Large intestine (tissue), 3 donors: ENCODE data around the gene B4GALT2. TPM values are rescaled to one million over a fixed set of nuclear protein-coding genes. Genes with fewer than 3 reads are reported as not detected.

Experiments
- DNase-seq, 2 donors: peaks; one replicate each; pipeline versions ENCODE4 v3.0.0 to v3.0.0-alpha.2; 2013
- H3K27ac ChIP-seq: one replicate; pipeline ENCODE4 v1.5.1; 2013; ENCODE audit warnings: low read length
- H3K27me3 ChIP-seq: 2 replicates; pipeline ENCODE4 v1.6.1; 2013; ENCODE audit warnings: low read length; ENCODE audit not compliant: control insufficient read depth, insufficient read depth
- H3K36me3 ChIP-seq: 2 replicates; pipeline ENCODE4 v1.6.1; 2013; ENCODE audit warnings: low read length; ENCODE audit not compliant: control insufficient read depth, insufficient read depth
- H3K4me1 ChIP-seq: one replicate; pipeline ENCODE4 v1.6.1; 2013; ENCODE audit warnings: low read length; ENCODE audit not compliant: control insufficient read depth, insufficient read depth
- H3K4me3 ChIP-seq: one replicate; pipeline ENCODE4 v1.5.1; 2013; ENCODE audit warnings: low read length
- H3K9me3 ChIP-seq: one replicate; pipeline ENCODE4 v1.6.1; 2013; ENCODE audit warnings: mild to moderate bottlenecking, low read depth, low read length, moderate library complexity; ENCODE audit not compliant: control insufficient read depth
- WGBS: methylation state at CpG from one replicate; pipeline ENCODE4 v1.1.5; 2013; ENCODE audit warnings: low lambda C conversion rate; ENCODE audit not compliant: insufficient coverage; 5-methylcytosine and 5-hydroxymethylcytosine counted together
- polyA plus RNA-seq: library from polyadenylated mRNA; unstranded; fragments of 120-200 nt; gene quantifications from one replicate; pipeline ENCODE4 v1.2.1, GENCODE V29; 2013

Gene B4GALT2
- polyA plus RNA-seq, 1 donor = 37.4 TPM

GRCh38 chr1:43934986-43935324, 44.1 kb upstream of the B4GALT2 start:
- no CpG with 5 or more reads among the region's 5 CpGs for WGBS
- H3K4me3 ChIP-seq = no peak overlapping the region
- peaks cover 2% of the 10 kb centered on the region for H3K9me3 ChIP-seq
- no peaks in the 10 kb centered on the region for H3K36me3 ChIP-seq
- peaks cover 12% of the 10 kb centered on the region for H3K27me3 ChIP-seq
- H3K4me1 ChIP-seq = peaks cover 28% of the 10 kb centered on the region
- DNase-seq = no peak
- H3K27ac ChIP-seq = no peak overlapping the region

GRCh38 chr1:43935711-43936427, 43.1 kb upstream of the B4GALT2 start:
- peak in 1 of 2 donors; percentile 25 for DNase-seq
- Histone ChIP-seq H3K27me3 (peaks cover 12% of the 10 kb centered on the region), H3K27ac (no peak overlapping the region), H3K4me1 (peaks cover 28% of the 10 kb centered on the region), H3K9me3 (peaks cover 2% of the 10 kb centered on the region), H3K36me3 (no peaks in the 10 kb centered on the region), H3K4me3 (no peak overlapping the region)
- WGBS = no CpG with 5 or more reads among the region's 48 CpGs

GRCh38 chr1:43936431-43937151, 42.4 kb upstream of the B4GALT2 start:
- peak; percentile 30 to 51 for DNase-seq
- H3K4me3 ChIP-seq = peak overlapping the region; percentile 40
- H3K36me3 ChIP-seq = no peaks in the 10 kb centered on the region
- H3K4me1 ChIP-seq = peaks cover 28% of the 10 kb centered on the region
- peak overlapping the region; percentile 4 for H3K27ac ChIP-seq
- peaks cover 2% of the 10 kb centered on the region for H3K9me3 ChIP-seq
- WGBS = no CpG with 5 or more reads among the region's 56 CpGs
- H3K27me3 ChIP-seq = peaks cover 12% of the 10 kb centered on the region

- 100% methylated on average over 1 of the region's 8 CpGs for WGBS
- DNase-seq = no peak
- Histone ChIP-seq H3K4me1 (peaks cover 28% of the 10 kb centered on the region), H3K27me3 (peaks cover 9% of the 10 kb centered on the region), H3K36me3 (no peaks in the 10 kb centered on the region), H3K4me3 (no peak overlapping the region), H3K27ac (peak overlapping the region; percentile 4), H3K9me3 (peaks cover 2% of the 10 kb centered on the region)
Observed at GRCh38 chr1:43937179-43937865, 41.7 kb upstream of the B4GALT2 start.

- no peaks in the 10 kb centered on the region for H3K36me3 ChIP-seq
- peaks cover 27% of the 10 kb centered on the region for H3K4me1 ChIP-seq
- no peak overlapping the region for H3K27ac ChIP-seq
- peaks cover 2% of the 10 kb centered on the region for H3K9me3 ChIP-seq
- peaks cover 8% of the 10 kb centered on the region for H3K27me3 ChIP-seq
- no peak for DNase-seq
- no CpG with 5 or more reads among the region's 10 CpGs for WGBS
- no peak overlapping the region for H3K4me3 ChIP-seq
Observed at GRCh38 chr1:43938383-43938782, 40.6 kb upstream of the B4GALT2 start.

- Histone ChIP-seq H3K27ac (no peak overlapping the region), H3K9me3 (no peaks in the 10 kb centered on the region), H3K27me3 (peaks cover 1% of the 10 kb centered on the region), H3K4me1 (peaks cover 21% of the 10 kb centered on the region), H3K36me3 (no peaks in the 10 kb centered on the region), H3K4me3 (no peak overlapping the region)
- DNase-seq = no peak
- WGBS = no CpG with 5 or more reads among the region's 3 CpGs
Observed at GRCh38 chr1:43938892-43939587, 40.0 kb upstream of the B4GALT2 start.

GRCh38 chr1:43942411-43942810, 36.6 kb upstream of the B4GALT2 start:
- no peak overlapping the region for H3K4me3 ChIP-seq
- no CpG with 5 or more reads among the region's 3 CpGs for WGBS
- H3K27ac ChIP-seq = no peak overlapping the region
- no peaks in the 10 kb centered on the region for H3K27me3 ChIP-seq
- peaks cover 6% of the 10 kb centered on the region for H3K4me1 ChIP-seq
- H3K9me3 ChIP-seq = no peaks in the 10 kb centered on the region
- DNase-seq = no peak
- H3K36me3 ChIP-seq = no peaks in the 10 kb centered on the region

- no peak for DNase-seq
- 100% methylated on average over 1 of the region's 1 CpG for WGBS
- H3K9me3 ChIP-seq = no peaks in the 10 kb centered on the region
- no peak overlapping the region for H3K4me3 ChIP-seq
- H3K27me3 ChIP-seq = no peaks in the 10 kb centered on the region
- H3K4me1 ChIP-seq = peaks cover 17% of the 10 kb centered on the region
- no peak overlapping the region for H3K27ac ChIP-seq
- H3K36me3 ChIP-seq = peaks cover 4% of the 10 kb centered on the region
Observed at GRCh38 chr1:43944860-43945259, 34.1 kb upstream of the B4GALT2 start.

GRCh38 chr1:43945674-43946235, 33.3 kb upstream of the B4GALT2 start:
- Histone ChIP-seq H3K9me3 (no peaks in the 10 kb centered on the region), H3K27ac (peak overlapping the region; percentile 88), H3K4me1 (peaks cover 17% of the 10 kb centered on the region), H3K4me3 (peak overlapping the region; percentile 80), H3K27me3 (no peaks in the 10 kb centered on the region), H3K36me3 (peaks cover 11% of the 10 kb centered on the region)
- no peak for DNase-seq
- no CpG with 5 or more reads among the region's 3 CpGs for WGBS
